Peyer's patch (tissue), 4 donors: ENCODE measurements around the gene RHEBL1. TPM values are rescaled to one million over a fixed set of nuclear protein-coding genes. Genes with fewer than 3 reads are reported as not detected.

Source experiments
- DNase-seq, 3 donors: peaks; one replicate each; pipeline ENCODE4 v3.0.0-alpha.2; 2017 to 2019
- H3K27ac ChIP-seq, 4 donors: fragments of 200-600 bp; sonication (generic); one replicate each; pipeline ENCODE4 v1.5.1; 2016 to 2019
- H3K27me3 ChIP-seq, 2 donors: fragments of 200-600 bp; sonication (generic); one replicate each; pipeline ENCODE4 v1.5.1; 2019
- H3K36me3 ChIP-seq, 3 donors: fragments of 200-600 bp; sonication (generic); one replicate each; pipeline ENCODE4 v1.5.1; 2016 to 2019
- H3K4me1 ChIP-seq, 4 donors: fragments of 200-600 bp; sonication (generic); one replicate each; pipeline ENCODE4 v1.5.1; 2016 to 2019
- H3K4me3 ChIP-seq, 4 donors: fragments of 200-600 bp; sonication (generic); 1 replicate in 3 of 4; 2 replicates in 1 of 4; pipeline ENCODE4 v1.5.1; 2016 to 2019; ENCODE audit warnings: mild to moderate bottlenecking in 1 of 4
- H3K9me3 ChIP-seq, 4 donors: fragments of 200-600 bp; sonication (generic); one replicate each; pipeline ENCODE4 v1.5.1; 2016 to 2019; ENCODE audit warnings: mild to moderate bottlenecking in 1 of 4
- CTCF ChIP-seq, 6 experiments: fragments of 450-650 bp in 4 of 6; fragments of 200-600 bp in 2 of 6; sonication (generic) in 1 of 6; IDR thresholded peaks; one replicate each; pipeline ENCODE4 v1.5.1; 2017 to 2019; ENCODE audit warnings: antibody characterized with exemption in 6 of 6, mild to moderate bottlenecking in 3 of 6, moderate library complexity in 1 of 6
- POLR2A ChIP-seq, 2 donors: fragments of 450-650 bp; IDR thresholded peaks; one replicate each; pipeline ENCODE4 v1.5.1; 2017; ENCODE audit warnings: antibody characterized with exemption in 2 of 2, mild to moderate bottlenecking in 2 of 2, moderate library complexity in 2 of 2
- total RNA-seq, 4 donors: library from RNA; depleted of rRNA; stranded (reverse); fragments of >200 nt; gene quantifications; one replicate each; pipeline ENCODE4 v1.1.0, GENCODE V29; 2016

Gene RHEBL1
- total RNA-seq, 4 donors from 2014 or later = not detected

- DNase-seq = peak in 2 of 3 donors; percentile 66 to 89
- Histone ChIP-seq H3K4me3 (peak overlapping the region in 1 of 4 donors; percentile 93), H3K36me3 (peaks cover 0 to 40% (median 0%) of the 10 kb centered on the region in 3 donors), H3K27me3 (no peaks in the 10 kb centered on the region), H3K4me1 (peaks cover 0 to 39% (median 25%) of the 10 kb centered on the region in 4 donors), H3K27ac (peak overlapping the region in 2 of 4 donors; percentile 25 to 27), H3K9me3 (no peaks in the 10 kb centered on the region)
- no peak for TF ChIP-seq CTCF (IDR thresholded peaks at IDR 0.05)
- TF ChIP-seq POLR2A (IDR thresholded peaks at IDR 0.05) = no peak
Observed at GRCh38 chr12:49055978-49056754, 13.6 kb downstream of the RHEBL1 start.

GRCh38 chr12:49055092-49055491 is 14.7 kb downstream of the RHEBL1 start:
- no peak for DNase-seq
- Histone ChIP-seq H3K27ac (no peak overlapping the region), H3K27me3 (no peaks in the 10 kb centered on the region), H3K9me3 (no peaks in the 10 kb centered on the region), H3K36me3 (peaks cover 0 to 51% (median 0%) of the 10 kb centered on the region in 3 donors), H3K4me3 (no peak overlapping the region), H3K4me1 (peaks cover 0 to 38% (median 25%) of the 10 kb centered on the region in 4 donors)
- no peak for TF ChIP-seq CTCF (IDR thresholded peaks at IDR 0.05)

GRCh38 chr12:49054524-49054923 is 15.3 kb downstream of the RHEBL1 start:
- Histone ChIP-seq H3K27me3 (no peaks in the 10 kb centered on the region), H3K27ac (no peak overlapping the region), H3K4me3 (no peak overlapping the region), H3K9me3 (no peaks in the 10 kb centered on the region), H3K36me3 (peaks cover 0 to 56% (median under 1%) of the 10 kb centered on the region in 3 donors), H3K4me1 (peaks cover 0 to 38% (median 25%) of the 10 kb centered on the region in 4 donors)
- no peak for DNase-seq
- no peak for TF ChIP-seq CTCF (IDR thresholded peaks at IDR 0.05)

- Histone ChIP-seq H3K4me1 (peaks cover 0 to 38% (median 23%) of the 10 kb centered on the region in 4 donors), H3K27ac (no peak overlapping the region), H3K27me3 (no peaks in the 10 kb centered on the region), H3K4me3 (no peak overlapping the region), H3K36me3 (peaks cover 0 to 60% (median 2%) of the 10 kb centered on the region in 3 donors), H3K9me3 (no peaks in the 10 kb centered on the region)
- DNase-seq = no peak
- TF ChIP-seq CTCF (IDR thresholded peaks at IDR 0.05) (no peak), POLR2A (IDR thresholded peaks at IDR 0.05) (no peak)
Observed at GRCh38 chr12:49054096-49054495, 15.7 kb downstream of the RHEBL1 start.

GRCh38 chr12:49052451-49053208 is 17.1 kb downstream of the RHEBL1 start:
- DNase-seq = no peak
- H3K27me3 ChIP-seq = no peaks in the 10 kb centered on the region
- H3K4me3 ChIP-seq = no peak overlapping the region
- no peaks in the 10 kb centered on the region for H3K9me3 ChIP-seq
- peaks cover 0 to 75% (median 2%) of the 10 kb centered on the region in 3 donors for H3K36me3 ChIP-seq
- H3K4me1 ChIP-seq = peaks cover 0 to 26% (median 18%) of the 10 kb centered on the region in 4 donors
- no peak overlapping the region for H3K27ac ChIP-seq
- TF ChIP-seq CTCF (IDR thresholded peaks at IDR 0.05) = no peak
